Measurements from ENCODE around the gene SYNGAP1.
"Not testable (repeated sequence)": the region's sequence is repeated elsewhere in the genome, so short reads cannot be mapped to it uniquely, and the experiment has no call there.

SYNGAP1 gene

GRCh38 chr6:33440649-33441309 is 20.9 kb downstream of the SYNGAP1 start:
- DNase-seq: no peak

- DNase-seq: no peak
Measured at GRCh38 chr6:33441457-33441856, 21.6 kb downstream of the SYNGAP1 start.

- no peak for DNase-seq
Measured at GRCh38 chr6:33442283-33442682, 22.4 kb downstream of the SYNGAP1 start.

GRCh38 chr6:33443025-33443424 is 23.2 kb downstream of the SYNGAP1 start:
- DNase-seq: no peak

- DNase-seq: no peak
Measured at GRCh38 chr6:33443619-33444504, 24.0 kb downstream of the SYNGAP1 start.

GRCh38 chr6:33445119-33445603 is 25.3 kb downstream of the SYNGAP1 start:
- DNase-seq: no peak

GRCh38 chr6:33446356-33446755 is 26.5 kb downstream of the SYNGAP1 start:
- no peak for DNase-seq

GRCh38 chr6:33450434-33450833 is 30.6 kb downstream of the SYNGAP1 start:
- no peak for DNase-seq

GRCh38 chr6:33451606-33452005 is 31.7 kb downstream of the SYNGAP1 start:
- DNase-seq: no peak

- no peak for DNase-seq
Measured at GRCh38 chr6:33452496-33452895, 32.6 kb downstream of the SYNGAP1 start.

- DNase-seq: no peak
Measured at GRCh38 chr6:33453393-33454008, 33.6 kb downstream of the SYNGAP1 start.

- DNase-seq: peak; percentile 83
Measured at GRCh38 chr6:33454009-33454946, 34.4 kb downstream of the SYNGAP1 start, which contains the start of gene ZBTB9. TSS of gene ZBTB9 (plus strand) at chr6:33454576. CDS start at chr6:33455101, 525 bp downstream.

GRCh38 chr6:33455051-33455450 is 35.2 kb downstream of the SYNGAP1 start:
- DNase-seq: no peak

- no peak for DNase-seq
Measured at GRCh38 chr6:33456156-33456555, 36.3 kb downstream of the SYNGAP1 start.

GRCh38 chr6:33458676-33459075 is 38.8 kb downstream of the SYNGAP1 start:
- DNase-seq: no peak

- DNase-seq: no peak
Measured at GRCh38 chr6:33459226-33459625, 39.4 kb downstream of the SYNGAP1 start.

GRCh38 chr6:33466075-33466735 is 46.3 kb downstream of the SYNGAP1 start:
- DNase-seq: no peak

- DNase-seq: no peak
Measured at GRCh38 chr6:33467091-33467490, 47.2 kb downstream of the SYNGAP1 start.

GRCh38 chr6:33469661-33470060 is 49.8 kb downstream of the SYNGAP1 start:
- no peak for DNase-seq

- no peak for DNase-seq
Measured at GRCh38 chr6:33477864-33478263, 58.0 kb downstream of the SYNGAP1 start.

- DNase-seq: no peak
Measured at GRCh38 chr6:33481192-33481591, 61.3 kb downstream of the SYNGAP1 start.

GRCh38 chr6:33482620-33483019 is 62.8 kb downstream of the SYNGAP1 start:
- DNase-seq: not testable (repeated sequence)
